GM18951 (cell line): ENCODE measurements around the gene INO80B.

ENCODE experiments used
- POLR2A ChIP-seq: IDR thresholded peaks from 4 replicates; pipeline ENCODE4 v1.6.1; 2011; ENCODE audit warnings: mild to moderate bottlenecking; ENCODE audit not compliant: insufficient read length, insufficient read depth; ENCODE audit errors: extremely low read depth
- in situ Hi-C: fragments of 300-500 bp; cut with MboI; formaldehyde crosslinking; loops from one replicate; pipeline ENCODE4 v1.12.0; 2022; ENCODE audit warnings: low sequenced_read_pairs, mixed read lengths, inconsistent platforms; ENCODE audit not compliant: unreplicated experiment

The INO80B gene

GRCh38 chr2:74500578-74500946 is 45.7 kb downstream of the INO80B start:
- in situ Hi-C loops: no loop called here
- TF ChIP-seq POLR2A: no peak

- in situ Hi-C loops: no loop called here
- no peak for TF ChIP-seq POLR2A
Measured at GRCh38 chr2:74501335-74502071, 46.6 kb downstream of the INO80B start.

GRCh38 chr2:74502147-74502719 is 47.3 kb downstream of the INO80B start:
- TF ChIP-seq POLR2A: no peak
- in situ Hi-C loops: no loop called here

- peak; percentile 72 for TF ChIP-seq POLR2A
- in situ Hi-C loops: no loop called here
Measured at GRCh38 chr2:74502720-74503505, 48.0 kb downstream of the INO80B start.

GRCh38 chr2:74503506-74504475 is 48.9 kb downstream of the INO80B start:
- no peak for TF ChIP-seq POLR2A
- in situ Hi-C loops: no loop called here

GRCh38 chr2:74504591-74504990 is 49.7 kb downstream of the INO80B start:
- in situ Hi-C loops: no loop called here
- TF ChIP-seq POLR2A: no peak

GRCh38 chr2:74505448-74506246 is 50.8 kb downstream of the INO80B start:
- TF ChIP-seq POLR2A: no peak
- in situ Hi-C loops: no loop called here

- TF ChIP-seq POLR2A: peak; percentile 83
- in situ Hi-C loops: no loop called here
Measured at GRCh38 chr2:74507145-74507925, 52.4 kb downstream of the INO80B start, which contains the start of gene PCGF1. Gene PCGF1 (minus strand): TSS chr2:74507695. CDS start chr2:74507668, 27 bp downstream.
